IPS DF 4.7 (cell line): ENCODE results near the gene EDA2R.

Experiments
- DNase-seq: peaks from one replicate; pipeline ENCODE4 v3.0.0-alpha.2; 2013; ENCODE audit warnings: low spot score; ENCODE audit errors: extremely low read depth

EDA2R gene

GRCh38 chrX:66547847-66548369 lies 91.0 kb downstream of the EDA2R start:
- DNase-seq, result no peak
